Esophagus squamous epithelium (tissue), 5 donors: ENCODE data around the gene BCL2. TPM values are rescaled to one million over a fixed set of nuclear protein-coding genes. Genes with fewer than 3 reads are reported as not detected.

Source experiments
- DNase-seq: peaks from one replicate; lab custom pipeline; 2025; lab: John Stamatoyannopoulos, UW
- H3K27ac ChIP-seq, 4 donors: fragments of 200-600 bp; sonication (generic); one replicate each; pipeline ENCODE4 v1.5.1; 2016 to 2019; ENCODE audit warnings: mild to moderate bottlenecking in 1 of 4
- H3K27me3 ChIP-seq, 4 donors: fragments of 200-600 bp; sonication (generic); 1 replicate in 3 of 4; 2 replicates in 1 of 4; pipeline versions ENCODE4 v1.5.1 to v1.6.0; 2017 to 2021; ENCODE audit warnings: antibody characterized with exemption in 1 of 4
- H3K36me3 ChIP-seq, 3 donors: fragments of 200-600 bp; sonication (generic); one replicate each; pipeline ENCODE4 v1.5.1; 2016 to 2019
- H3K4me1 ChIP-seq, 3 donors: fragments of 200-600 bp; sonication (generic); one replicate each; pipeline ENCODE4 v1.5.1; 2017 to 2019
- H3K4me3 ChIP-seq, 4 donors: fragments of 200-600 bp; sonication (generic); 1 replicate in 3 of 4; 2 replicates in 1 of 4; pipeline ENCODE4 v1.5.1; 2016 to 2019; ENCODE audit warnings: mild to moderate bottlenecking in 2 of 4, moderate library complexity in 1 of 4
- H3K9me3 ChIP-seq, 3 donors: fragments of 200-600 bp; sonication (generic); one replicate each; pipeline ENCODE4 v1.5.1; 2016 to 2019
- POLR2A ChIP-seq, 4 donors: fragments of 450-650 bp; IDR thresholded peaks; one replicate each; pipeline ENCODE4 v1.6.1; 2017; ENCODE audit warnings: antibody characterized with exemption in 4 of 4, mild to moderate bottlenecking in 4 of 4, moderate library complexity in 3 of 4
- WGBS, 2 donors: methylation state at CpG; one replicate each; pipeline ENCODE4 v1.1.5; 2018; 5-methylcytosine and 5-hydroxymethylcytosine counted together
- intact Hi-C: fragments of 100-400 bp; cut with DNase I; formaldehyde crosslinking; loops from one replicate; pipeline ENCODE4 v1.15.0; 2022
- total RNA-seq, 4 donors: library from RNA; depleted of rRNA; stranded (reverse); fragments of >200 nt; gene quantifications; one replicate each; pipeline ENCODE4 v1.1.0, GENCODE V29; 2016
- TF ChIP-seq, protein P1 (sequence below), 6 experiments: fragments of 450-650 bp in 4 of 6; fragments of 200-600 bp in 2 of 6; sonication (generic) in 2 of 6; IDR thresholded peaks; one replicate each; pipeline ENCODE4 v1.5.1; 2016 to 2019; ENCODE audit warnings: antibody characterized with exemption in 6 of 6, mild to moderate bottlenecking in 4 of 6, moderate library complexity in 4 of 6
- donor health status: DM: yes; HTN: yes; CAD: no.

The BCL2 gene
- total RNA-seq, 4 donors from 2014 or later: 3.1 to 17.4 (median 4.2) TPM

DNA sequence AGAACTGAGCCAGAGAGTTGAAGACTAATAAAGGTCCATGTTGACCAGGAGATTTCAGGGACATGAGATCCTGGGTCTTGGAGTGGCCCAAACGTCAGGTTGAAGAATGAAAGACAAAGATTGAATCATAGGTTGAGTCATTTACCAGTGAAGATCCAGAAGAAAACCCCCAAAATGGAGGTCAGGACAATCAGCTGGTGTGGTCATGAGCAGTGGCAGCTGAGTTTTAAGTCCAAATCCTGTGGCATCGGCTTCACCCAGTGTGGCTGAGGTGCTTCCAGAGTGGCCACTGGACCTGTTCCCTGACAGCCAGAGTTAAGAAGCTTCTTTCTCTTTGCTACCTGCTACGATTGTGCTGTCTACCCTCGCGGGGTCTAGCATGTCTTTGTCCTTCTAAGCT, 234.0 kb downstream of the BCL2 start:
- Histone ChIP-seq H3K9me3 (no peaks in the 10 kb centered on the region), H3K27me3 (peaks cover 0 to 7% (median 0%) of the 10 kb centered on the region in 4 donors), H3K36me3 (no peaks in the 10 kb centered on the region), H3K4me3 (no peak overlapping the region), H3K4me1 (peaks cover 0 to 8% (median 0%) of the 10 kb centered on the region in 3 donors), H3K27ac (no peak overlapping the region)
- no peak for DNase-seq
- TF ChIP-seq, protein P1, sequence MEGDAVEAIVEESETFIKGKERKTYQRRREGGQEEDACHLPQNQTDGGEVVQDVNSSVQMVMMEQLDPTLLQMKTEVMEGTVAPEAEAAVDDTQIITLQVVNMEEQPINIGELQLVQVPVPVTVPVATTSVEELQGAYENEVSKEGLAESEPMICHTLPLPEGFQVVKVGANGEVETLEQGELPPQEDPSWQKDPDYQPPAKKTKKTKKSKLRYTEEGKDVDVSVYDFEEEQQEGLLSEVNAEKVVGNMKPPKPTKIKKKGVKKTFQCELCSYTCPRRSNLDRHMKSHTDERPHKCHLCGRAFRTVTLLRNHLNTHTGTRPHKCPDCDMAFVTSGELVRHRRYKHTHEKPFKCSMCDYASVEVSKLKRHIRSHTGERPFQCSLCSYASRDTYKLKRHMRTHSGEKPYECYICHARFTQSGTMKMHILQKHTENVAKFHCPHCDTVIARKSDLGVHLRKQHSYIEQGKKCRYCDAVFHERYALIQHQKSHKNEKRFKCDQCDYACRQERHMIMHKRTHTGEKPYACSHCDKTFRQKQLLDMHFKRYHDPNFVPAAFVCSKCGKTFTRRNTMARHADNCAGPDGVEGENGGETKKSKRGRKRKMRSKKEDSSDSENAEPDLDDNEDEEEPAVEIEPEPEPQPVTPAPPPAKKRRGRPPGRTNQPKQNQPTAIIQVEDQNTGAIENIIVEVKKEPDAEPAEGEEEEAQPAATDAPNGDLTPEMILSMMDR (IDR thresholded peaks at IDR 0.05): no peak
- TF ChIP-seq POLR2A (IDR thresholded peaks at IDR 0.05): no peak
- WGBS, 2 donors: 79 to 84% methylated on average over 4 to 5 of the region's 5 CpGs
- intact Hi-C loops: no loop called here

DNA sequence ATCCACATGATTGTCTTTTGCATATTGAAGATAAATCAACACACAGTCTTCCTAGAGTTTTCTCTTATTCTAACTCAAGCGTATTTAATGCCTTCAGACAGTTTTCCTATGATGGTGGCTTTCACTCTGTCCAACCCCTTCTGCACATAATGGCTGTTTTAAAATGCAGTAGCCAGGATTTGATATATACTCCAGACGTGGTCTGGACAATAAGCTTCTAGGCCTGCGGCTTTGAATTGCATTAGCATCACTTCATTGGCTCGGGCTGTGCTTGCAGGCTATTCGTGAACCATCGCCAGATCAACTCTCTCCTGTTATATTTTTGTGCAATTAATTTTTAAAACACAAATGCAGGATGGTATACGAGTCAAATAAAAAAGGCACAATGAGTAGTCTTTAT, 235.3 kb downstream of the BCL2 start:
- Histone ChIP-seq H3K27me3 (peaks cover 0 to 1% (median 0%) of the 10 kb centered on the region in 4 donors), H3K9me3 (peaks cover 0 to 4% (median 0%) of the 10 kb centered on the region in 3 donors), H3K4me1 (no peaks in the 10 kb centered on the region), H3K27ac (no peak overlapping the region), H3K4me3 (no peak overlapping the region), H3K36me3 (no peaks in the 10 kb centered on the region)
- intact Hi-C loops: no loop called here
- no peak for TF ChIP-seq POLR2A (IDR thresholded peaks at IDR 0.05)
- TF ChIP-seq, protein P1 (IDR thresholded peaks at IDR 0.05): no peak
- WGBS, 2 donors: 90 to 91% methylated on average over 7 of the region's 7 CpGs
- DNase-seq: no peak

DNA sequence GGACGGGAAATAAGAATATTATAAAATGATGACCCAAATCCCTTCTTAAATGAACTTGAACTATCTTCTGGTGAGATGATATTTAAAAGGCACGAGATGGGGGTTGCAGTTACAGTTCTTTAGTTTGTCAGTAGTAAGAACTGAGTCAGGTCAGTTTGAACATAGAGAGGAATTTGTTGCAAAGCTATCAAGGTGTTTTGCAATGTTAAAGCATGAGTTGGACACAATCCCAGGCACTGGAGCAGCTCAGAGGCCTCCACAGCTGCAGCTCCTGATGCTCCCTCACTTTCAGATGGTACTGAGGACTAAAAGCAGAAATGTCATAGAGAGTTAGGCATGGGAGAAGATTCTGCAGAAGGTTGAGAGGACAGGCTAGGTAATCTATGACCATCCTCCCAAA, 236.0 kb downstream of the BCL2 start:
- H3K4me3 ChIP-seq: no peak overlapping the region
- no peak for TF ChIP-seq POLR2A (IDR thresholded peaks at IDR 0.05)
- peaks cover 0 to 4% (median 0%) of the 10 kb centered on the region in 3 donors for H3K9me3 ChIP-seq
- no peaks in the 10 kb centered on the region for H3K4me1 ChIP-seq
- intact Hi-C loops: no loop called here
- H3K27ac ChIP-seq: no peak overlapping the region
- H3K36me3 ChIP-seq: no peaks in the 10 kb centered on the region
- 74 to 79% methylated on average over 2 of the region's 2 CpGs for WGBS, 2 donors
- no peaks in the 10 kb centered on the region for H3K27me3 ChIP-seq
- DNase-seq: no peak

DNA sequence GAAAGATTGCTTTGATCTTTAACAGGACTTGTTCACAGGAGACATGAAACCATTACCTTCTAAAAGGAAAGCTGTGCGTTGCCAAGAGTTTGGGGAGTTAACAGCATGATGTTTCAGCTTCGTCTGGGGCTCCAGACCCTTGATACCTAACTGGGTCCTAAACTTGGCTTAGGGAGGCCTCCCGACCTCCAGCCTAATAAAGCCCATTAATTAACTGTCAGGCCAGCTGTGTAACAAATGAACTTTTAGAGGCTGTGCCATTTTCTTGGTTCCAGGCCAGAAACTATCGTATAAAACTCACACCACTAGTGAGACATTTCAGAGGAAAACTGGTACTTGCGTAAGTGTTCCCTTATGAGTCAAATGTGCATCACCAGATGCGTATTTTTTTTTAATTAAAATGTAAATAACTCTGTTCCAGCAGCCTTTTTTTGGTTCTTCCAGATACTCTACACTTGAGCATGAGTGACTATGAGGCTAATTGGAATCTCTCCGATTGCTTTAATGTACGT, 236.5 kb downstream of the BCL2 start:
- no peaks in the 10 kb centered on the region for H3K36me3 ChIP-seq
- no peak overlapping the region for H3K27ac ChIP-seq
- 49 to 63% methylated on average over 7 to 8 of the region's 8 CpGs for WGBS, 2 donors
- TF ChIP-seq, protein P1 (IDR thresholded peaks at IDR 0.05): no peak
- TF ChIP-seq POLR2A (IDR thresholded peaks at IDR 0.05): no peak
- peaks cover 0 to 4% (median 0%) of the 10 kb centered on the region in 3 donors for H3K9me3 ChIP-seq
- no peak for DNase-seq
- H3K4me3 ChIP-seq: no peak overlapping the region
- intact Hi-C loops: no loop called here
- no peaks in the 10 kb centered on the region for H3K27me3 ChIP-seq
- no peaks in the 10 kb centered on the region for H3K4me1 ChIP-seq

DNA sequence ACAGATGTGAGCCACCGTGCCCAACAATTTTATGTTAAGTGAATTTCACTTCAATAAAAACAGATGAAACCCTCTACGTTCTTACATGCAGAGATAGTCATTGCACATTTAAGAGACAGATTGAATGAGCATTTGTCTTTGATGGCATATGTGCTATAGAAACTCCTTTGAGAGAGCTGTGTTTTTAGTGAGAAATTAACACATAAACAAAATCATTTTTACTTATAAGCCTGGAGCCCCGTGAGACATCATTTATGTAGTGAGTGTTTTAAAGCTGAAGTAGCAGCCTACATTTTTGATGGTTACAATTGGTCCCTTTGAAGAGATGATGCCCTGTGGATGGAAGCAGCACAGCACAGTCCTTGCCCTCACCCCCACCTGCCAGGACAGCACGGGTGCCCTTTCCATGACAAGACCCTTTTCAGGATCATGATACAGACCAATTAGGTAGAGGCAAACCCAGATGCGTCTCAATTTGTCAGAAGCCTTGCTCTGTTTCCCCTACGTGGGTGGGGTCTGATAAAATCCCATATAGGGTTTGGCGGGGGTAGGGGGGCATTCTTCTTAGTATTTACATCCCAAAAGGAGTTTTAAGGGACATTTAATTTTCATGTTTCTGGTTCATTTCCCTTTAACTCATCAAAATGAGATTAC, 237.1 kb downstream of the BCL2 start:
- Histone ChIP-seq H3K27ac (no peak overlapping the region), H3K36me3 (no peaks in the 10 kb centered on the region), H3K9me3 (peaks cover 0 to 4% (median 0%) of the 10 kb centered on the region in 3 donors), H3K4me1 (no peaks in the 10 kb centered on the region), H3K4me3 (no peak overlapping the region), H3K27me3 (no peaks in the 10 kb centered on the region)
- 87 to 91% methylated on average over 7 of the region's 7 CpGs for WGBS, 2 donors
- intact Hi-C loops: no loop called here
- no peak for DNase-seq
- TF ChIP-seq, protein P1 (IDR thresholded peaks at IDR 0.05): no peak
- TF ChIP-seq POLR2A (IDR thresholded peaks at IDR 0.05): no peak
